ENCODE data around the gene CD2AP.
"Not testable (repeated sequence)": the region's sequence is repeated elsewhere in the genome, so short reads cannot be mapped to it uniquely, and the experiment has no call there.

Gene CD2AP

GRCh38 chr6:47502920-47503319 is 25.3 kb downstream of the CD2AP start:
- DNase-seq: no peak

GRCh38 chr6:47509937-47510336 is 32.3 kb downstream of the CD2AP start:
- DNase-seq: no peak

GRCh38 chr6:47512872-47513271 is 35.3 kb downstream of the CD2AP start:
- DNase-seq: no peak

- no peak for DNase-seq
Measured at GRCh38 chr6:47519279-47519678, 41.7 kb downstream of the CD2AP start.

GRCh38 chr6:47520282-47520681 is 42.7 kb downstream of the CD2AP start:
- no peak for DNase-seq

- DNase-seq: no peak
Measured at GRCh38 chr6:47521961-47522360, 44.4 kb downstream of the CD2AP start.

GRCh38 chr6:47524136-47524845 is 46.7 kb downstream of the CD2AP start:
- DNase-seq: no peak

GRCh38 chr6:47525330-47526057 is 47.9 kb downstream of the CD2AP start:
- no peak for DNase-seq

- no peak for DNase-seq
Measured at GRCh38 chr6:47527274-47527673, 49.7 kb downstream of the CD2AP start.

GRCh38 chr6:47529734-47530133 is 52.1 kb downstream of the CD2AP start:
- DNase-seq: no peak

GRCh38 chr6:47532981-47533585 is 55.5 kb downstream of the CD2AP start:
- DNase-seq: no peak

- DNase-seq: no peak
Measured at GRCh38 chr6:47534063-47534462, 56.5 kb downstream of the CD2AP start.

GRCh38 chr6:47535316-47536225 is 58.0 kb downstream of the CD2AP start:
- DNase-seq: no peak

GRCh38 chr6:47536816-47537401 is 59.3 kb downstream of the CD2AP start:
- no peak for DNase-seq

- no peak for DNase-seq
Measured at GRCh38 chr6:47545223-47545622, 67.6 kb downstream of the CD2AP start.

GRCh38 chr6:47551670-47552069 is 74.1 kb downstream of the CD2AP start:
- DNase-seq: no peak

GRCh38 chr6:47552319-47552718 is 74.7 kb downstream of the CD2AP start:
- no peak for DNase-seq

GRCh38 chr6:47553243-47553642 is 75.7 kb downstream of the CD2AP start:
- not testable (repeated sequence) for DNase-seq

- not testable (repeated sequence) for DNase-seq
Measured at GRCh38 chr6:47556459-47556858, 78.9 kb downstream of the CD2AP start.

GRCh38 chr6:47563162-47563561 is 85.6 kb downstream of the CD2AP start:
- no peak for DNase-seq

GRCh38 chr6:47566602-47567001 is 89.0 kb downstream of the CD2AP start:
- DNase-seq: not testable (repeated sequence)

- DNase-seq: no peak
Measured at GRCh38 chr6:47567586-47567985, 90.0 kb downstream of the CD2AP start.

GRCh38 chr6:47571488-47571887 is 93.9 kb downstream of the CD2AP start:
- no peak for DNase-seq
